Spinal cord (tissue), 10 donors: ENCODE data around the gene ACADVL. TPM values are rescaled to one million over a fixed set of nuclear protein-coding genes. Genes with fewer than 3 reads are reported as not detected.

Source experiments
- DNase-seq, 6 donors: peaks; one replicate each; pipeline versions ENCODE4 v3.0.0 to v3.0.0-alpha.2; 2013 to 2015; ENCODE audit warnings: low spot score in 6 of 6, low read depth in 4 of 6
- H3K27ac ChIP-seq: one replicate; pipeline ENCODE4 v1.5.1; 2013; ENCODE audit warnings: low read depth, low read length, control low read depth
- H3K27me3 ChIP-seq: one replicate; pipeline ENCODE4 v1.6.1; 2013; ENCODE audit warnings: low read length; ENCODE audit not compliant: control insufficient read depth, insufficient read depth
- H3K36me3 ChIP-seq: one replicate; pipeline ENCODE4 v1.6.1; 2013; ENCODE audit warnings: low read length; ENCODE audit not compliant: control insufficient read depth, insufficient read depth
- H3K4me1 ChIP-seq: one replicate; pipeline ENCODE4 v1.6.1; 2013; ENCODE audit warnings: low read length; ENCODE audit not compliant: control insufficient read depth, insufficient read depth
- H3K4me3 ChIP-seq: one replicate; pipeline ENCODE4 v1.5.1; 2013; ENCODE audit warnings: low read depth, low read length, control low read depth
- H3K9me3 ChIP-seq: one replicate; pipeline ENCODE4 v1.6.1; 2013; ENCODE audit warnings: low read length; ENCODE audit not compliant: control insufficient read depth, insufficient read depth
- WGBS: methylation state at CpG from one replicate; pipeline ENCODE4 v1.1.5; 2013; ENCODE audit warnings: missing lambda C conversion rate; ENCODE audit not compliant: insufficient coverage; 5-methylcytosine and 5-hydroxymethylcytosine counted together
- polyA plus RNA-seq, 2 donors: library from polyadenylated mRNA; unstranded; fragments of 120-200 nt; gene quantifications; one replicate each; pipeline ENCODE4 v1.2.1, GENCODE V29; 2013; ENCODE audit not compliant: insufficient read length in 2 of 2
- total RNA-seq, 2 donors: library from RNA; depleted of rRNA in 1 of 2; stranded (reverse); fragments of 120-200 nt in 1 of 2; fragments of >200 nt in 1 of 2; gene quantifications; one replicate each; pipeline versions ENCODE4 v1.2.3 to v1.2.4, GENCODE V29; 2013 to 2014
- donor health status: healthy.

ACADVL gene
- total and polyA plus RNA-seq, 4 donors: 131 to 478 (median 418) TPM

- H3K27me3 ChIP-seq: no peaks in the 10 kb centered on the region
- DNase-seq: no peak
- H3K36me3 ChIP-seq: peaks cover 75% of the 10 kb centered on the region
- no peak overlapping the region for H3K27ac ChIP-seq
- H3K4me3 ChIP-seq: no peak overlapping the region
- no peaks in the 10 kb centered on the region for H3K4me1 ChIP-seq
- 91% methylated on average over 9 of the region's 14 CpGs for WGBS
- no peaks in the 10 kb centered on the region for H3K9me3 ChIP-seq
Measured at GRCh38 chr17:7190276-7190917, 29.3 kb upstream of the ACADVL start.

- H3K4me3 ChIP-seq: no peak overlapping the region
- no peak overlapping the region for H3K27ac ChIP-seq
- H3K9me3 ChIP-seq: no peaks in the 10 kb centered on the region
- 96% methylated on average over 10 of the region's 12 CpGs for WGBS
- peaks cover 79% of the 10 kb centered on the region for H3K36me3 ChIP-seq
- DNase-seq: no peak
- H3K4me1 ChIP-seq: no peaks in the 10 kb centered on the region
- no peaks in the 10 kb centered on the region for H3K27me3 ChIP-seq
Measured at GRCh38 chr17:7191069-7191468, 28.7 kb upstream of the ACADVL start.

GRCh38 chr17:7191571-7192270, 28.0 kb upstream of the ACADVL start:
- Histone ChIP-seq H3K4me3 (no peak overlapping the region), H3K4me1 (no peaks in the 10 kb centered on the region), H3K36me3 (peaks cover 80% of the 10 kb centered on the region), H3K9me3 (no peaks in the 10 kb centered on the region), H3K27me3 (no peaks in the 10 kb centered on the region), H3K27ac (no peak overlapping the region)
- peak in 2 of 6 donors; percentile 76 to 78 for DNase-seq
- 68% methylated on average over 21 of the region's 26 CpGs for WGBS

- H3K27me3 ChIP-seq: no peaks in the 10 kb centered on the region
- H3K27ac ChIP-seq: no peak overlapping the region
- DNase-seq: peak in 1 of 6 donors; percentile 76
- H3K36me3 ChIP-seq: peaks cover 82% of the 10 kb centered on the region
- H3K4me1 ChIP-seq: no peaks in the 10 kb centered on the region
- no peak overlapping the region for H3K4me3 ChIP-seq
- 73% methylated on average over 12 of the region's 12 CpGs for WGBS
- H3K9me3 ChIP-seq: no peaks in the 10 kb centered on the region
Measured at GRCh38 chr17:7192271-7192937, 27.3 kb upstream of the ACADVL start.

- no peak for DNase-seq
- H3K27ac ChIP-seq: no peak overlapping the region
- H3K9me3 ChIP-seq: no peaks in the 10 kb centered on the region
- WGBS: 95% methylated on average over 11 of the region's 12 CpGs
- no peaks in the 10 kb centered on the region for H3K4me1 ChIP-seq
- no peaks in the 10 kb centered on the region for H3K27me3 ChIP-seq
- H3K36me3 ChIP-seq: peaks cover 85% of the 10 kb centered on the region
- no peak overlapping the region for H3K4me3 ChIP-seq
Measured at GRCh38 chr17:7195971-7196370, 23.8 kb upstream of the ACADVL start.

GRCh38 chr17:7196651-7197401, 22.9 kb upstream of the ACADVL start:
- Histone ChIP-seq H3K27ac (no peak overlapping the region), H3K36me3 (peaks cover 83% of the 10 kb centered on the region), H3K27me3 (no peaks in the 10 kb centered on the region), H3K4me1 (no peaks in the 10 kb centered on the region), H3K9me3 (no peaks in the 10 kb centered on the region), H3K4me3 (no peak overlapping the region)
- no peak for DNase-seq
- WGBS: 96% methylated on average over 14 of the region's 22 CpGs

- Histone ChIP-seq H3K4me1 (peaks cover 46% of the 10 kb centered on the region), H3K9me3 (no peaks in the 10 kb centered on the region), H3K4me3 (no peak overlapping the region), H3K27ac (no peak overlapping the region), H3K36me3 (peaks cover 64% of the 10 kb centered on the region), H3K27me3 (no peaks in the 10 kb centered on the region)
- DNase-seq: no peak
- 95% methylated on average over 14 of the region's 16 CpGs for WGBS
Measured at GRCh38 chr17:7203391-7203790, 16.3 kb upstream of the ACADVL start.

GRCh38 chr17:7204336-7204735, 15.4 kb upstream of the ACADVL start:
- H3K27me3 ChIP-seq: no peaks in the 10 kb centered on the region
- 29% methylated on average over 11 of the region's 15 CpGs for WGBS
- H3K4me1 ChIP-seq: peaks cover 55% of the 10 kb centered on the region
- no peaks in the 10 kb centered on the region for H3K9me3 ChIP-seq
- peak overlapping the region; percentile 71 for H3K4me3 ChIP-seq
- H3K27ac ChIP-seq: peak overlapping the region; percentile 92
- peaks cover 58% of the 10 kb centered on the region for H3K36me3 ChIP-seq
- peak in 2 of 6 donors; percentile 89 to 92 for DNase-seq

GRCh38 chr17:7204828-7205461, 14.8 kb upstream of the ACADVL start:
- H3K27ac ChIP-seq: peak overlapping the region; percentile 92
- under 1% methylated on average over 31 of the region's 34 CpGs for WGBS
- H3K9me3 ChIP-seq: no peaks in the 10 kb centered on the region
- peaks cover 57% of the 10 kb centered on the region for H3K36me3 ChIP-seq
- peak; percentile 91 to 99 (median 93) for DNase-seq
- peaks cover 56% of the 10 kb centered on the region for H3K4me1 ChIP-seq
- H3K4me3 ChIP-seq: peak overlapping the region; percentile 71
- no peaks in the 10 kb centered on the region for H3K27me3 ChIP-seq
